Astrocyte (in vitro differentiated cells and primary cell): Measurements from ENCODE around the gene ITGB8. TPM values are rescaled to one million over a fixed set of nuclear protein-coding genes. Genes with fewer than 3 reads are reported as not detected.

Experiments
- DNase-seq: peaks from one replicate; pipeline ENCODE4 v3.0.0-alpha.2; 2010; ENCODE audit warnings: low read depth
- FAIRE-seq: peaks from 2 replicates; lab custom pipeline; 2011; peaks lifted over from hg19 to GRCh38; lab: Jason Lieb, UNC
- H2AFZ ChIP-seq: 2 replicates; pipeline ENCODE4 v1.6.0; 2012; ENCODE audit warnings: low read depth, low read length, inconsistent platforms
- H3K27ac ChIP-seq: 2 replicates; pipeline ENCODE4 v1.5.1; 2011; ENCODE audit warnings: low read depth, low read length, inconsistent platforms
- H3K27me3 ChIP-seq: 2 replicates; pipeline ENCODE4 v1.6.0; 2011; ENCODE audit warnings: low read length, inconsistent platforms; ENCODE audit not compliant: insufficient read depth
- H3K36me3 ChIP-seq: 2 replicates; pipeline ENCODE4 v1.5.1; 2011; ENCODE audit warnings: low read length, inconsistent platforms; ENCODE audit not compliant: insufficient read depth
- H3K4me1 ChIP-seq: 2 replicates; pipeline ENCODE4 v1.5.1; 2011; ENCODE audit warnings: low read length, inconsistent platforms; ENCODE audit not compliant: insufficient read depth
- H3K4me2 ChIP-seq: 2 replicates; pipeline ENCODE4 v1.6.0; 2012; ENCODE audit warnings: low read length, inconsistent platforms
- H3K4me3 ChIP-seq: 2 replicates; pipeline ENCODE4 v1.5.1; 2011; ENCODE audit warnings: low read depth, mild to moderate bottlenecking, low read length, inconsistent platforms; ENCODE audit not compliant: insufficient read depth
- H3K79me2 ChIP-seq: 2 replicates; pipeline ENCODE4 v1.6.0; 2012; ENCODE audit warnings: mild to moderate bottlenecking, low read length, inconsistent platforms; ENCODE audit not compliant: insufficient read depth
- H3K9ac ChIP-seq: 2 replicates; pipeline ENCODE4 v1.6.0; 2012; ENCODE audit warnings: mild to moderate bottlenecking, low read length, inconsistent platforms
- H3K9me3 ChIP-seq: 2 replicates; pipeline ENCODE4 v1.5.1; 2012; ENCODE audit warnings: low read depth, mild to moderate bottlenecking, low read length, inconsistent platforms; ENCODE audit not compliant: insufficient read depth
- H4K20me1 ChIP-seq: 2 replicates; pipeline ENCODE4 v1.6.0; 2012; ENCODE audit warnings: low read length, inconsistent platforms; ENCODE audit not compliant: insufficient read depth
- H3K27ac Mint-ChIP-seq: one replicate; pipeline ENCODE4 v1.8.0; 2021; ENCODE audit warnings: mild to moderate bottlenecking, mixed read lengths; ENCODE audit not compliant: unreplicated experiment
- H3K27me3 Mint-ChIP-seq: one replicate; pipeline ENCODE4 v1.8.0; 2021; ENCODE audit warnings: low read depth, mixed read lengths; ENCODE audit not compliant: unreplicated experiment
- H3K36me3 Mint-ChIP-seq: one replicate; pipeline ENCODE4 v1.8.0; 2021; ENCODE audit warnings: low read depth, mixed read lengths; ENCODE audit not compliant: unreplicated experiment
- H3K4me1 Mint-ChIP-seq: one replicate; pipeline ENCODE4 v1.8.0; 2021; ENCODE audit warnings: low read depth, mixed read lengths; ENCODE audit not compliant: unreplicated experiment
- H3K4me3 Mint-ChIP-seq: one replicate; pipeline ENCODE4 v1.8.0; 2021; ENCODE audit warnings: mild to moderate bottlenecking, moderate library complexity, mixed read lengths; ENCODE audit not compliant: unreplicated experiment
- H3K9me3 Mint-ChIP-seq: one replicate; pipeline ENCODE4 v1.8.0; 2021; ENCODE audit warnings: mild to moderate bottlenecking, mixed read lengths; ENCODE audit not compliant: unreplicated experiment
- CTCF ChIP-seq: IDR thresholded peaks from 2 replicates; pipeline ENCODE4 v1.5.1; 2011; ENCODE audit warnings: low read depth, mild to moderate bottlenecking, inconsistent platforms, low read length, moderate library complexity; ENCODE audit not compliant: insufficient read depth
- EZH2 ChIP-seq: IDR thresholded peaks from 2 replicates; pipeline ENCODE4 v1.6.1; 2012; ENCODE audit warnings: mild to moderate bottlenecking, low read length, inconsistent platforms; ENCODE audit not compliant: insufficient read depth
- total RNA-seq: library from RNA; stranded (reverse); gene quantifications from 2 replicates; pipeline ENCODE4 v1.2.1, GENCODE V29; 2021

The ITGB8 gene
- total RNA-seq, 1 donor from 2014 or later: 10.8 TPM

DNA sequence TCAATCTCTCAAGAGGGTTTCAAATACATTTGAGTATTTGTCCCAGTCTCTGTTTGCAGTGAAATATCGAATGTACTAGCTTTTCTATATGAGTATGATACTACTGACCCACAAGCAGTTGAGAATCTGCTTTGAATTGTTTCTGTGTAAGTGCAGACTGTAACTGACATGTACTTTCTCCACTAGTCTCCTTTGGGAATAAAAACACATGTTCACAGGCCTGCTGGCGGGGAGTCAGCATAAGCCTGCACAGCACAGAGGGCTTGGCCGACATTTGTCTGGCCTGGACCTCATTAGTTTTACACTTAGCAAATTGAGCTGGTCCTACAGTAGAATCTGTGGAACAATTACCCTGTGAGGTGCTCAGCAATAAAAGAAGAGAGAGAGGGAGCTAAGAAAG, 72.6 kb downstream of the ITGB8 start:
- H3K9me3 Mint-ChIP-seq: no peaks in the 10 kb centered on the region
- Histone ChIP-seq H3K9me3 (no peaks in the 10 kb centered on the region), H3K79me2 (no peaks in the 10 kb centered on the region), H3K27ac (no peak overlapping the region), H3K27me3 (no peaks in the 10 kb centered on the region), H3K4me1 (peaks cover 5% of the 10 kb centered on the region), H3K4me3 (no peak overlapping the region), H2AFZ (no peak overlapping the region), H4K20me1 (no peaks in the 10 kb centered on the region), H3K36me3 (peaks cover 2% of the 10 kb centered on the region), H3K9ac (no peak overlapping the region), H3K4me2 (no peak overlapping the region)
- peaks cover 6% of the 10 kb centered on the region for H3K4me1 Mint-ChIP-seq
- FAIRE-seq: peak; percentile 26
- no peak overlapping the region for H3K27ac Mint-ChIP-seq
- H3K4me3 Mint-ChIP-seq: no peak overlapping the region
- no peaks in the 10 kb centered on the region for H3K27me3 Mint-ChIP-seq
- no peak for TF ChIP-seq CTCF
- no peak for TF ChIP-seq EZH2
- DNase-seq: no peak
- peaks cover 5% of the 10 kb centered on the region for H3K36me3 Mint-ChIP-seq

DNA sequence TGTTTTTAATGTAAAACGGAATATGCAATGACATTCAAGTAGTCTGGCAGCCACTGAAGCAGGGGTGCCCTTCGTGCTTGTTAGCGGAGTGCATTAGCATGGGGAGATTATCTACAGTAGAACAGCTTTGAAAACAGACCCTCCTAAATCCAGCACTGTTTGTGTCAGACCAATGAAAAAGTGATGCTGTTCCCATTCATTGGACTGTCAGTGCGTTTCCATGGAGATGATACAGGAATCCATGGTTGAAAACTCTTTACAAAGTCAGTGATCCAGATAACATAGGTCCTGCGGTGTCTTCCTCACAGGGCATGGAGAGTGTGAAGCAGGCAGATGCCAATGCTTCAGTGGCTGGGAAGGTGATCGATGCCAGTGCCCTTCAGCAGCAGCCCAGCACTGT, 73.6 kb downstream of the ITGB8 start:
- Histone ChIP-seq H3K4me3 (no peak overlapping the region), H3K27me3 (no peaks in the 10 kb centered on the region), H3K27ac (no peak overlapping the region), H3K36me3 (peaks cover 2% of the 10 kb centered on the region), H3K4me2 (no peak overlapping the region), H2AFZ (no peak overlapping the region), H3K4me1 (peaks cover 6% of the 10 kb centered on the region), H3K79me2 (no peaks in the 10 kb centered on the region), H4K20me1 (no peaks in the 10 kb centered on the region), H3K9ac (no peak overlapping the region), H3K9me3 (no peaks in the 10 kb centered on the region)
- Mint-ChIP-seq H3K4me3 (no peak overlapping the region), H3K36me3 (peaks cover 6% of the 10 kb centered on the region), H3K9me3 (no peaks in the 10 kb centered on the region), H3K27ac (no peak overlapping the region), H3K27me3 (no peaks in the 10 kb centered on the region), H3K4me1 (peaks cover 6% of the 10 kb centered on the region)
- no peak for FAIRE-seq
- no peak for DNase-seq
- no peak for TF ChIP-seq CTCF
- TF ChIP-seq EZH2: no peak

GRCh38 chr7:20407585-20408466, 77.1 kb downstream of the ITGB8 start:
- no peaks in the 10 kb centered on the region for H3K9me3 ChIP-seq
- no peaks in the 10 kb centered on the region for H3K79me2 ChIP-seq
- FAIRE-seq (no peak), DNase-seq (peak; percentile 68)
- no peak overlapping the region for H3K27ac ChIP-seq
- H3K4me3 Mint-ChIP-seq: no peak overlapping the region
- H3K36me3 Mint-ChIP-seq: peaks cover 6% of the 10 kb centered on the region
- no peaks in the 10 kb centered on the region for H3K9me3 Mint-ChIP-seq
- TF ChIP-seq CTCF: no peak
- no peak for TF ChIP-seq EZH2
- peaks cover 6% of the 10 kb centered on the region for H3K4me1 ChIP-seq
- H3K27ac Mint-ChIP-seq: no peak overlapping the region
- no peak overlapping the region for H3K4me3 ChIP-seq
- H3K27me3 Mint-ChIP-seq: no peaks in the 10 kb centered on the region
- no peak overlapping the region for H3K9ac ChIP-seq
- no peaks in the 10 kb centered on the region for H3K27me3 ChIP-seq
- no peak overlapping the region for H2AFZ ChIP-seq
- H4K20me1 ChIP-seq: no peaks in the 10 kb centered on the region
- H3K4me1 Mint-ChIP-seq: peaks cover 11% of the 10 kb centered on the region
- H3K36me3 ChIP-seq: peaks cover 2% of the 10 kb centered on the region
- peak overlapping the region; percentile 35 for H3K4me2 ChIP-seq
